Activated T-cell treated with anti-CD3 and anti-CD28 coated beads for 4 hours (primary cell): ENCODE results near the gene GLRX.
"Not testable (repeated sequence)": the region's sequence is repeated elsewhere in the genome, so short reads cannot be mapped to it uniquely, and the experiment has no call there.

Source experiments
- DNase-seq: peaks from one replicate; pipeline ENCODE4 v3.0.0-alpha.2; 2020

The GLRX gene

GRCh38 chr5:95826949-95827891 is 4.7 kb upstream of the GLRX start:
- DNase-seq: no peak

GRCh38 chr5:95825495-95825894 is 3.0 kb upstream of the GLRX start:
- DNase-seq: no peak

DNA sequence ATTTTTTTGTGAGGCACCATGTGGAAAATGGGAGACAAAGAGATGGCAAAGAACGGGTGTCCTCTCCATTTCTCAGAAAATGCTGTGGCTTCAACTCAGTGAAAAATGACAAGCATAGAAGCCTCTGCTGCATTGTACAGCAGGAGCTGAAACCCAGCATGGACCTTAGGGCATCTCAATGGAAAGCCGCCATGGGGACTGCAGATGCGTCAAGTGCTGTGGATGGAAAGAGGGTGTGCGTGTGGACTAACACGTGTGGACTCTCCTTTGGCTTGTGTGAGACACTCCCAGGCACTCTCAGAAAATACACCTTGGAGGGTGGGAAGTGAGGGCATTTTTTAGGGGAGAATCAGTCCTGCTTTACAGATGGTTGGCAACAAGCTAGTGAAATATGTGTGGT is 2.2 kb upstream of the GLRX start:
- no peak for DNase-seq

- DNase-seq: no peak
Observed at GRCh38 chr5:95823738-95824609, 1.4 kb upstream of the GLRX start.

GRCh38 chr5:95823218-95823737 is 752 bp upstream of the GLRX start:
- no peak for DNase-seq

- no peak for DNase-seq
Observed at GRCh38 chr5:95822043-95822541, 434 bp downstream of the GLRX start.

DNA sequence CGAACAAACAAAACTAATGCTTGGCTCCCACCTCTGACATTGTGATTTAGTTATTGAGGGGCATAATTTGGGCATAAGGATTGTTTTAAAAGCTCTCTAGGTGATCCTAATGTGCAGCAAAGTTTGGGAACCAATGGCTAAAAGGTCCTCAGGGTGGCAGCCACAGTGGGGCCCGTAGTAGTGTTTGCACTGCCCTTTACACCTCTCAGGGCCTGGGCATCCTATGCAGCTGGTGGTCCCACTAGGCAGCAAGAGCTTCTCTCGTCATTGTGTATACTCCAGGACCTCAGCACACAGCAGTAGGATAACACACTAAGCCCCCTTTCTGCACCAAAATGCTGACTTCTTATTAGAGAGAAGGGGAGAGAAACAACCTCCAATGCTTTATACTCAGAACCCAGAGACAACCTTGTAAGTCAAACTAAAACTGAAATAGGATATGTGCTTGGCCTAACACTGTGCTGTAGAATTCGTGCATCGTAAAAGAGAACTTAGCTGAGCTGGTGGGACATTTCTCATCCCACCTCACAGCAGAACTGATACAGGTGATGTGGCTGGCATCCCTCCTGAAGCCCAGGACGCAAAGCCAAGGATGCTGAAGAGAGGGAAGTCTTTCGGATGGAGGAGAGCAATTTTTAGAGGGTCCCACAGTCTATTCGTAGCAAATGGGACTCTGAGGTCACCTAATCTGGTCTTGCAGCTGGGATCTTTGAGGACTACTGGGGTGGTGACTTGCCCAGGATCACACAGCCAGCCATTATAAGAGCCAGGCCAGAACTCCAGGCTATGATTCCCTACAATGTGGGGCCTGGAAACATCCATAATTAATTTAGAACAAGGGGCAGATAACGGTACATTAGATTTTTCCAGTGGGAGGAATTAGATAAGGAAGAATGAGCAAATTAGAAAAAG is 1.2 kb downstream of the GLRX start:
- no peak for DNase-seq

DNA sequence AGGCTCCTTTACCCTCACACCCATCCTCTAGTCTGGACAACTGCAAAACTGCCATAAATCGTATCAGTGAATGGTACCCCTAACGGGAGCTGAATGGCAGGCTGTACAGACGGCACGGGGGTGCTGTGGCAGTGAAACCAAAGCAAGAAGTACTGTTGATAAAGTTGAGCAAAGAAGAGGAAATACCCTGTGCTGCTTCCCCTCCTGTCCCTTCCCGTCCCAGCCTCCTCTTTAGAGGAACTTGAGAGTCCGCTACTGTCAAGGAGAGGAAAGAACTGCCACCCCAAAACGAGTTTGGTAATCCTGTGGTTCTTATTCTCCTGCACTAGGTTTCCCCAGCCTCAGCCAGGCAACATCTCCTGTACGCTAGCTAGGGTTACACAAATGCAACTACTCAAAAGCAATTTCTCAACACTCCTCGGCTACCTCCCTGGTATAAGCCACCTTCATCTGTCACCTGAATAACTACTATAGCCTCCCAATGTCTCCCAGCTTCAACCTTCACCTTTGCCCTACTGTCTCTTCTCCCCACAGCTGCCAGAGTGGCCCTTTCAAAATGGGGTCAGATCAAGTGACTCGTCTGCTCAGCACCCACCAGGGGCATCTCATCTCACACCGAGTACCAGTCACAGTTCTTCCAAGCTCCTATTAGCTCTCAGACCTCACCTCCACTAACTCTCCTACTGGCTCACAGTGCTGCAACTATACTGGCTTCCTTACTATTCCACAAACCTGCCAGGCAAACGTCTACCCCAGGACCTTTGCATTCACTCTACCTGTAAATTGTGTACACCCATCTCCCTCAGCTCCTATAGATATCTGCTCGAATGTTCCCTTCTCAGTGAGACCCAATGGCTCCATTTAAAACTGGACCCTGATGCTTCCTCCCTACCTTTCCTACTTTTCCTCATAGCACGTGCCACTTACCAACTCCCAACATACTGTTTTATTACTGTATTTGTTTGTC is 4.1 kb downstream of the GLRX start:
- DNase-seq: no peak

- DNase-seq: no peak
Observed at GRCh38 chr5:95817430-95817829, 5.1 kb downstream of the GLRX start.

DNA sequence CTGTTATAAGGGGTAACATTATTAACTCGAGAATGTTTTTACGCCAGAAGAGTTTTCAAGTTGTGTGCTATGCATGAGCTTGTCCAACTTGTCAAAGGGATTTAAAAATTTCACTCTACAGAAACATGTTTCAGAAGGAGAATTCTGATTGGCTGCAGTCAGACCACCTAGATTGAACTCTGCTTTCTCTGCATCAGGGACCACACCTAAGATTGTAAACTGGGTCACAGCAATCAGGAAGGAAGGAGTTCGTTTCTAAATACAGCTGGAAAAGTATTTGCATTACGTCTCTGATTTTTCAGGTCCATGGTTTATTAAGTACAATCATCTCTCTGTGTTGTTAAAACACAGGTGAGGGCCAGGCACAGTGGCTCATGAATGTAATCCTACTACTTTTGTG is 5.8 kb downstream of the GLRX start:
- DNase-seq: no peak

DNA sequence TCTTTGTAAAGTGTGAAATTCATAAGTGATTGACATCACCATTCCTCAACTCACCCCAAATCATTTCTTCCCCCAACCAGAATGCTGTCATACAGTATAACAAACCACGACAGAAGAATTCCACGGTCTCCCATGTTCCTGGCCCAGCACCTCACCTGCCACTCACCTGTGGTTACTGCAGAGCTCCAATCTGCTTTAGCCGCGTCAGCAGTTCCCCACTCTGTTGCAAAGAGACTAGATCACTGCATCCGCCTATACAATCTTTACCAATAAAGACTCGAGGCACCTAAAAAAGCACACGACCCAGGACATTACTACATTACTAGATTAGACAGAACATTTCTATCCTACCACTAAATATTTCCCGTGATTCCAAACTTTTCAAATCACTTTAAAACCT is 6.2 kb downstream of the GLRX start:
- DNase-seq: no peak

DNA sequence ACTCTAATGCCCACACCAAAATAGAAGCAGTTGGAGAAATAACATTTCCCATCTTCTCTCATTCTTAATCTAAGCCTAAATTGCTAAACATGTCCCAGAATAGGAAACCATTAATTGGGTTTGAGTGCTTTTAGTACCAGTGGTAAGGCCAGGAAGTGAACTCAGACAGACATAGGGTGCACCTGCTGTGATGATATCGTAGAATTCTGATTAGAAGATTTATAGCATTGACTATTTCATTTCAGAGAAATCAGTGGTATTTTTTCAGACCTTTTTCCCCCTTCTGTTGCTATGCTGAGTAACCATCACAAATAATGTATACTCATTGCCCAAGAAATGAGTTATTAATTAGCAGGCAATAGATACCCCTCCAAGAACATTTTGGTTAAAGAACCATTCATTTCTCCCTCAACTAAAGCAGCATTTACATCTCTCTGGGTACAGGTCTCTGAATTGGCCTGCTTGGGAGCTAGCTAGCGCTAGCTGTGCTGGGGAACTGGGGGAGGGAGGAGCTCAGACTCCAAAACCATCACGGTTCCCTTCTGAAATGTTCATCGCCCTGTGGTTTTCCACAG is 7.3 kb downstream of the GLRX start:
- DNase-seq: no peak

DNA sequence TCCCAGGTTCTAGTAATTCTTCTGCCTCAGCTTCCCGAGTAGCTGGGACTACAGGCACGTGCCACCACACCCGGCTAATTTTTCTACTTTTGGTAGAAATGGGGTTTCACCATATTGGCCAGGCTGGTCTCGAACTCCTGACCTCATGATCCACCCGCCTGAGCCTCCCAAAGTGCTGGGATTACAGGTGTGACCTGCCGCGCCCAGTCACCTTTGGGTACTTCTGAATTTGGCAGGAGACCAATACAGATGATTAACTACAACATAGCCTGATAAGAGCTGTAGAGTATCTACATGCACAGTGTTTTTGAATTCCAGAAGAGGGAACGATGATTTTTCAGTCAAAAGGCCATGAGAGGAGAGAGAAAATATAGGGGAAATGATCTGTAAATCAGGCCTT is 9.5 kb downstream of the GLRX start:
- DNase-seq: not testable (repeated sequence)

DNA sequence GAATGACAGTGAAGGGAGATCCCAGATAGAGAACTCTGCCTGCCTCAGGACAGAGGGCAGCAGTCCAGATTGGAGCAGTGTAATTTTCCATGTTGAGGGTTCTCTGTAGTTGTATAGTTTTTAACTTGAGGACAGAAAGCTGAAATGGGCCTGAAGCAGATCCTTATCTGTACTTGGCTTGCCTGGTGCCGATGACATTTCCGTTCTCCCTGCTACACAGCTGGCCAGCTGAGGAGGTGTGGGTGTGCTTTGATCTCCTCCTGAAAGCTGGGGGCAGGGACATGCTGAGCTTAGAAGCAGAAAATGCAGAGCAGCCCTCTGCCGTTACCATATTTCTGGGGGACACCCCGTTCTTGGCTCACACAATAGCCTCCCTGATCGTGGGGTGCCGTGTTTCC is 10.5 kb downstream of the GLRX start:
- no peak for DNase-seq

DNA sequence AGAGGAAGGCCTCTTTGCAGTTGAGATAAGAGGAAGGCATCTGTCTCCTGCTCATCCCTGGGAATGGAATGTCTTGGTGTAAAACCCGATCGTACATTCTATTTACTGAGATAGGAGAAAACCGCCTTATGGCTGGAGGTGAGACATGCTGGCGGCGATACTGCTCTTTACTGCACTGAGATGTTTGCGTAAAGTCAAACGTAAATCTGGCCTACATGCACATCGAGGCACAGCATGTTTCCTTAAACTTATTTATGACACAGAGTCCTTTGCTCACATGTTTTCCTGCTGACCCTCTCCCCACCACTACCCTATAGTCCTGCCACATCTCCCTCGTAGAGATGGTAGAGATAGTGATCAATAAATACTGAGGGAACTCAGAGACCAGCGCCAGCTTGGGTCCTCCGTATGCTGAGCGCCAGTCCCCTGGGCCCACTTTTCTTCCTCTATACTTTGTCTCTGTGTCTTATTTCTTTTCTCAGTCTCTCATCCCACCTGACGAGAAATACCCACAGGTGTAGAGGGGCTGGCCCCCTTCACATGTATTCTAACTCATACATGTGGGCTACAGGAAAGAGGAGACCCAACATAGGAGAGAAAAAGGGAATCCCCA is 11.0 kb downstream of the GLRX start:
- not testable (repeated sequence) for DNase-seq

DNA sequence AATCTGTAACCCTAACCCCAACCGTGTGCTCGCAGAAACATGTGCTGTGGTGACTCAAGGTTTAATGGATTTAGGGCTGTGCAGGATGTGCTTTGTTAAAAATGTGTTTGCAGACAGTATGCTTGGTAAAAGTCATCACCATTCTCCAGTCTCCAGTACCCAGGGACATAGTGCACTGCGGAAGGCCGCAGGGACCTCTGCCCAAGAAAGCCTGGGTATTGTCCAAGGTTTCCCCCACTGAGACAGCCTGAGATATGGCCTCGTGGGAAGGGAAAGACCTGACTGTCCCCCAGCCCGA is 11.5 kb downstream of the GLRX start:
- not testable (repeated sequence) for DNase-seq

- no peak for DNase-seq
Observed at GRCh38 chr5:95810305-95811125, 12.0 kb downstream of the GLRX start.

- DNase-seq: no peak
Observed at GRCh38 chr5:95809414-95809960, 13.0 kb downstream of the GLRX start.
